Activated naive CD4-positive, alpha-beta T cell treated with anti-CD3 and anti-CD28 coated beads, Interleukin-2, amount 50 U/mL, for 72 hours (primary cell): ENCODE results near the gene FKBP10. TPM values are rescaled to one million over a fixed set of nuclear protein-coding genes. Genes with fewer than 3 reads are reported as not detected.
"Not testable (repeated sequence)": the region's sequence is repeated elsewhere in the genome, so short reads cannot be mapped to it uniquely, and the experiment has no call there.

Source experiments
- ATAC-seq, 2 donors: fragments of 150-1000 bp; cut with Tn5 transposase; 2 replicates each; pipeline ENCODE4 v1.10.0; 2021; ENCODE audit warnings: mild to moderate bottlenecking in 2 of 2, moderate library complexity in 2 of 2
- DNase-seq, 2 donors: peaks; one replicate each; pipeline ENCODE4 v3.0.0; 2021 to 2022; ENCODE audit warnings: low spot score in 2 of 2
- H3K27ac Mint-ChIP-seq, 2 donors: one replicate each; pipeline ENCODE4 v1.8.0; 2022; ENCODE audit warnings: mild to moderate bottlenecking in 2 of 2, mixed read lengths in 2 of 2
- H3K36me3 Mint-ChIP-seq, 2 donors: one replicate each; pipeline ENCODE4 v1.8.0; 2022; ENCODE audit warnings: mixed read lengths in 2 of 2
- H3K9me3 Mint-ChIP-seq, 2 donors: one replicate each; pipeline ENCODE4 v1.8.0; 2022; ENCODE audit warnings: mixed read lengths in 2 of 2
- total RNA-seq, 2 donors: library from RNA; stranded (reverse); gene quantifications; one replicate each; pipeline ENCODE4 v1.2.3, GENCODE V29; 2022

FKBP10 gene
- total RNA-seq, 2 donors from 2014 or later, result 0.47 TPM; not detected in 1

GRCh38 chr17:41822216-41823140, 9.7 kb downstream of the FKBP10 start:
- H3K36me3 Mint-ChIP-seq, result no peaks in the 10 kb centered on the region
- H3K9me3 Mint-ChIP-seq, result no peaks in the 10 kb centered on the region
- H3K27ac Mint-ChIP-seq, result peak overlapping the region; percentile 16 to 55
- ATAC-seq (no peak), DNase-seq (no peak)

GRCh38 chr17:41823141-41823524, 10.3 kb downstream of the FKBP10 start:
- no peaks in the 10 kb centered on the region for H3K36me3 Mint-ChIP-seq
- ATAC-seq (no peak), DNase-seq (no peak)
- peak overlapping the region; percentile 7 to 16 for H3K27ac Mint-ChIP-seq
- no peaks in the 10 kb centered on the region for H3K9me3 Mint-ChIP-seq

- ATAC-seq (no peak), DNase-seq (no peak)
- H3K36me3 Mint-ChIP-seq, result no peaks in the 10 kb centered on the region
- H3K9me3 Mint-ChIP-seq, result no peaks in the 10 kb centered on the region
- H3K27ac Mint-ChIP-seq, result peak overlapping the region in 1 of 2 donors; percentile 7
Observed at GRCh38 chr17:41823580-41823979, 10.8 kb downstream of the FKBP10 start.

GRCh38 chr17:41824086-41824485, 11.3 kb downstream of the FKBP10 start:
- no peak overlapping the region for H3K27ac Mint-ChIP-seq
- DNase-seq (no peak), ATAC-seq (no peak)
- no peaks in the 10 kb centered on the region for H3K36me3 Mint-ChIP-seq
- H3K9me3 Mint-ChIP-seq, result no peaks in the 10 kb centered on the region

- no peak overlapping the region for H3K27ac Mint-ChIP-seq
- no peaks in the 10 kb centered on the region for H3K36me3 Mint-ChIP-seq
- DNase-seq (no peak), ATAC-seq (no peak)
- no peaks in the 10 kb centered on the region for H3K9me3 Mint-ChIP-seq
Observed at GRCh38 chr17:41825175-41825845, 12.5 kb downstream of the FKBP10 start.

GRCh38 chr17:41829961-41830360, 17.2 kb downstream of the FKBP10 start:
- not testable (repeated sequence) for H3K36me3 Mint-ChIP-seq, H3K9me3 Mint-ChIP-seq, ATAC-seq
- DNase-seq, result peak in 1 of 2 donors; percentile 2
- peak overlapping the region in 1 of 2 donors; percentile 13 for H3K27ac Mint-ChIP-seq

- Mint-ChIP-seq H3K9me3 (no peaks in the 10 kb centered on the region), H3K36me3 (peaks cover 0 to 6% of the 10 kb centered on the region in 2 donors), H3K27ac (peak overlapping the region; percentile 50 to 52)
- DNase-seq (no peak), ATAC-seq (peak; percentile 36 to 53)
Observed at GRCh38 chr17:41835214-41835799, 22.5 kb downstream of the FKBP10 start.

- peak within 1 kb of the TSS; percentile 50 to 52 for H3K27ac Mint-ChIP-seq
- peak; percentile 86 to 93 for ATAC-seq
- peaks cover 0 to 6% of the 10 kb centered on the region in 2 donors for H3K36me3 Mint-ChIP-seq
- H3K9me3 Mint-ChIP-seq, result no peaks in the 10 kb centered on the region
- peak; percentile 64 to 80 for DNase-seq
Observed at GRCh38 chr17:41835800-41836549, 23.2 kb downstream of the FKBP10 start, which contains the start of gene NT5C3B. Gene NT5C3B (minus strand): TSS chr17:41836232. CDS start chr17:41836193, 39 bp downstream.

- peak in 1 of 2 donors; percentile 20 for DNase-seq
- Mint-ChIP-seq H3K36me3 (peaks cover 0 to 6% of the 10 kb centered on the region in 2 donors), H3K27ac (peak overlapping the region in 1 of 2 donors; percentile 52), H3K9me3 (no peaks in the 10 kb centered on the region)
- no peak for ATAC-seq
Observed at GRCh38 chr17:41836550-41837196, 23.9 kb downstream of the FKBP10 start.

GRCh38 chr17:41837761-41838538, 25.1 kb downstream of the FKBP10 start, which contains the start of gene KLHL10:
Gene KLHL10 (plus strand): TSS chr17:41837825. CDS start chr17:41837933, 108 bp downstream.
- Mint-ChIP-seq H3K9me3 (no peaks in the 10 kb centered on the region), H3K27ac (peak within 1 kb of the TSS in 1 of 2 donors; percentile 52), H3K36me3 (peaks cover 0 to 6% of the 10 kb centered on the region in 2 donors)
- ATAC-seq (no peak), DNase-seq (peak in 1 of 2 donors; percentile 44)

- H3K27ac Mint-ChIP-seq, DNase-seq, H3K9me3 Mint-ChIP-seq, ATAC-seq, H3K36me3 Mint-ChIP-seq: not testable (repeated sequence)
Observed at GRCh38 chr17:41839448-41839847, 26.6 kb downstream of the FKBP10 start.

GRCh38 chr17:41840781-41841180, 28.0 kb downstream of the FKBP10 start:
- not testable (repeated sequence) for H3K36me3 Mint-ChIP-seq, H3K9me3 Mint-ChIP-seq, DNase-seq, ATAC-seq
- H3K27ac Mint-ChIP-seq, result peak overlapping the region in 1 of 2 donors; percentile 69

- Mint-ChIP-seq H3K9me3 (no peaks in the 10 kb centered on the region), H3K27ac (no peak overlapping the region)
- no peak for ATAC-seq
Observed at GRCh38 chr17:41844971-41845370, 32.2 kb downstream of the FKBP10 start.

GRCh38 chr17:41848788-41849187, 36.0 kb downstream of the FKBP10 start:
- Mint-ChIP-seq H3K36me3 (peaks cover 3 to 12% of the 10 kb centered on the region in 2 donors), H3K9me3 (no peaks in the 10 kb centered on the region), H3K27ac (no peak overlapping the region)
- ATAC-seq, result no peak
- DNase-seq, result no peak

More at GRCh38 chr17:41844971-41845370, 32.2 kb downstream of the FKBP10 start:
- DNase-seq, result no peak
- no peaks in the 10 kb centered on the region for H3K36me3 Mint-ChIP-seq
